Esophagus squamous epithelium (tissue), 4 donors: Measurements from ENCODE around the gene GALNTL6.
"Not testable (repeated sequence)": the region's sequence is repeated elsewhere in the genome, so short reads cannot be mapped to it uniquely, and the experiment has no call there.

ENCODE experiments used
- POLR2A ChIP-seq, 4 donors: fragments of 450-650 bp; IDR thresholded peaks; one replicate each; pipeline ENCODE4 v1.6.1; 2017; ENCODE audit warnings: antibody characterized with exemption in 4 of 4, mild to moderate bottlenecking in 4 of 4, moderate library complexity in 3 of 4
- TF ChIP-seq, protein P1 (sequence below), 6 experiments: fragments of 450-650 bp in 4 of 6; fragments of 200-600 bp in 2 of 6; sonication (generic) in 2 of 6; IDR thresholded peaks; one replicate each; pipeline ENCODE4 v1.5.1; 2016 to 2019; ENCODE audit warnings: antibody characterized with exemption in 6 of 6, mild to moderate bottlenecking in 4 of 6, moderate library complexity in 4 of 6

DNA sequence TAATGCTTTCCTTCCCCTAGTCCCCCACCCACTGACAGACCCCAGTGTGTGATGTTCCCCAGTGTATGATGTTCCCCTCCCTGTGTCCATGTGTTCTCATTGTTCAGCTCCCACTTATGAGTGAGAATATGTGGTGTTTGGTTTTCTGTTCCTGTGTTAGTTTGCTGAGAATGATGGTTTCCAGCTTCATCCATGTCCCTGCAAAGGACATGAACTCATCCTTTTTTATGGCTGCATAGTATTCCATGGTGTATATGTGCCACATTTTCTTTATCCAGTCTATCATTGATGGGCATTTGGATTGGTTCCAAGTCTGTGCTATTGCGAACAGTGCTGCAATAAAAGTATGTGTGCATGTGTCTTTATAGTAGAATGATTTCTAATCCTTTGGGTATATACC is 1228.9 kb downstream of the GALNTL6 start:
- not testable (repeated sequence) for TF ChIP-seq POLR2A (IDR thresholded peaks at IDR 0.05)
- TF ChIP-seq, protein P1, sequence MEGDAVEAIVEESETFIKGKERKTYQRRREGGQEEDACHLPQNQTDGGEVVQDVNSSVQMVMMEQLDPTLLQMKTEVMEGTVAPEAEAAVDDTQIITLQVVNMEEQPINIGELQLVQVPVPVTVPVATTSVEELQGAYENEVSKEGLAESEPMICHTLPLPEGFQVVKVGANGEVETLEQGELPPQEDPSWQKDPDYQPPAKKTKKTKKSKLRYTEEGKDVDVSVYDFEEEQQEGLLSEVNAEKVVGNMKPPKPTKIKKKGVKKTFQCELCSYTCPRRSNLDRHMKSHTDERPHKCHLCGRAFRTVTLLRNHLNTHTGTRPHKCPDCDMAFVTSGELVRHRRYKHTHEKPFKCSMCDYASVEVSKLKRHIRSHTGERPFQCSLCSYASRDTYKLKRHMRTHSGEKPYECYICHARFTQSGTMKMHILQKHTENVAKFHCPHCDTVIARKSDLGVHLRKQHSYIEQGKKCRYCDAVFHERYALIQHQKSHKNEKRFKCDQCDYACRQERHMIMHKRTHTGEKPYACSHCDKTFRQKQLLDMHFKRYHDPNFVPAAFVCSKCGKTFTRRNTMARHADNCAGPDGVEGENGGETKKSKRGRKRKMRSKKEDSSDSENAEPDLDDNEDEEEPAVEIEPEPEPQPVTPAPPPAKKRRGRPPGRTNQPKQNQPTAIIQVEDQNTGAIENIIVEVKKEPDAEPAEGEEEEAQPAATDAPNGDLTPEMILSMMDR (IDR thresholded peaks at IDR 0.05) = not testable (repeated sequence)
